HepG2 (cell line): Measurements from ENCODE around the gene ELP2. TPM values are rescaled to one million over a fixed set of nuclear protein-coding genes. Genes with fewer than 3 reads are reported as not detected.

Source experiments
- BCLAF1 ChIP-seq: fragments of 450-650 bp; IDR thresholded peaks from 2 replicates; pipeline ENCODE4 v1.6.1; 2017; ENCODE audit warnings: mild to moderate bottlenecking
- EP300 ChIP-seq, 3 experiments: sonication (generic) in 1 of 3; formaldehyde crosslinking in 1 of 3; IDR thresholded peaks; 2 replicates each; pipeline versions ENCODE4 v1.5.1 to v1.6.1; 2011 to 2020; ENCODE audit warnings: low read depth in 2 of 3, low read length in 2 of 3, borderline replicate concordance in 1 of 3, improper control_type of control experiment in 1 of 3, mild to moderate bottlenecking in 1 of 3, missing genetic modification reagents in 1 of 3, moderate library complexity in 1 of 3
- MXD4 ChIP-seq: IDR thresholded peaks from 2 replicates; pipeline ENCODE4 v1.6.1; 2016; ENCODE audit warnings: mild to moderate bottlenecking, missing biosample characterization, missing genetic modification reagents
- RFXAP ChIP-seq: sonication (generic); formaldehyde crosslinking; IDR thresholded peaks from 2 replicates; pipeline ENCODE4 v1.4.0; 2020; ENCODE audit warnings: missing genetic modification reagents, borderline replicate concordance
- TGIF2 ChIP-seq: IDR thresholded peaks from 2 replicates; pipeline ENCODE4 v1.6.1; 2016; ENCODE audit warnings: control low read depth, missing compliant biosample characterization
- ZBTB43 ChIP-seq: sonication (generic); formaldehyde crosslinking; conservative IDR thresholded peaks from 2 replicates; pipeline ENCODE4 v1.4.0; 2020; ENCODE audit warnings: missing genetic modification reagents
- ZGPAT ChIP-seq: IDR thresholded peaks from 2 replicates; pipeline ENCODE4 v1.6.1; 2016; ENCODE audit warnings: mild to moderate bottlenecking
- ZNF326 ChIP-seq: sonication (generic); formaldehyde crosslinking; IDR thresholded peaks from 2 replicates; pipeline ENCODE4 v1.4.0; 2020; ENCODE audit warnings: missing genetic modification reagents, borderline replicate concordance
- ZNF484 ChIP-seq: sonication (generic); formaldehyde crosslinking; IDR thresholded peaks from 2 replicates; pipeline ENCODE4 v1.5.1; 2020; ENCODE audit warnings: mild to moderate bottlenecking, low read depth, missing genetic modification reagents, borderline replicate concordance
- ZNF652 ChIP-seq: IDR thresholded peaks from 2 replicates; pipeline ENCODE4 v1.6.1; 2016; ENCODE audit warnings: low read depth, borderline replicate concordance
- ZNF713 ChIP-seq: sonication (generic); formaldehyde crosslinking; IDR thresholded peaks from 2 replicates; pipeline ENCODE4 v1.4.0; 2020; ENCODE audit warnings: mild to moderate bottlenecking, missing genetic modification reagents
- ZNF777 ChIP-seq: sonication (generic); formaldehyde crosslinking; IDR thresholded peaks from 2 replicates; pipeline ENCODE4 v1.4.0; 2020; ENCODE audit warnings: missing genetic modification reagents
- polyA plus RNA-seq, 8 experiments: library from polyadenylated mRNA; depleted of rRNA in 3 of 8; stranded (reverse) in 7 of 8; unstranded in 1 of 8; fragments of >200 nt; fragmentation: Illumina TruSeq in 4 of 8; extraction: Trizol in 4 of 8; gene quantifications; 2 replicates each; pipeline versions ENCODE4 v1.2.1 to v1.2.3, GENCODE V29; 2011 to 2016; ENCODE audit warnings: low read depth in 4 of 8, missing spikeins in 1 of 8, mixed read lengths in 1 of 8; ENCODE audit not compliant: insufficient read depth in 1 of 8
- total RNA-seq, 5 experiments: library from RNA; depleted of rRNA; stranded (reverse); fragments of >200 nt; fragmentation: Illumina TruSeq; extraction: Trizol; gene quantifications; 2 replicates each; pipeline ENCODE4 v1.2.3, GENCODE V29; 2016; ENCODE audit warnings: low read depth in 1 of 5
- TF ChIP-seq, protein P1 (sequence below): sonication (generic); formaldehyde crosslinking; IDR thresholded peaks from 2 replicates; pipeline ENCODE4 v1.4.0; 2020; ENCODE audit warnings: mild to moderate bottlenecking, missing genetic modification reagents
- TF ChIP-seq, protein P2 (sequence below), 2 experiments: sonication (generic) in 1 of 2; formaldehyde crosslinking in 1 of 2; IDR thresholded peaks; 2 replicates each; pipeline versions ENCODE4 v1.4.0 to v1.6.1; 2016 to 2020; ENCODE audit warnings: borderline replicate concordance in 1 of 2, low read depth in 1 of 2, mild to moderate bottlenecking in 1 of 2, missing genetic modification reagents in 1 of 2
- TF ChIP-seq, protein P3 (sequence below): sonication (generic); formaldehyde crosslinking; IDR thresholded peaks from 2 replicates; pipeline ENCODE4 v1.5.0; 2020; ENCODE audit warnings: mild to moderate bottlenecking, missing genetic modification reagents

The ELP2 gene
- total and polyA plus RNA-seq, 2 of the 13 experiments (the other 11 are each of a cell fraction or from before 2014, with no cell fraction given) = 98.7 to 100 TPM

DNA sequence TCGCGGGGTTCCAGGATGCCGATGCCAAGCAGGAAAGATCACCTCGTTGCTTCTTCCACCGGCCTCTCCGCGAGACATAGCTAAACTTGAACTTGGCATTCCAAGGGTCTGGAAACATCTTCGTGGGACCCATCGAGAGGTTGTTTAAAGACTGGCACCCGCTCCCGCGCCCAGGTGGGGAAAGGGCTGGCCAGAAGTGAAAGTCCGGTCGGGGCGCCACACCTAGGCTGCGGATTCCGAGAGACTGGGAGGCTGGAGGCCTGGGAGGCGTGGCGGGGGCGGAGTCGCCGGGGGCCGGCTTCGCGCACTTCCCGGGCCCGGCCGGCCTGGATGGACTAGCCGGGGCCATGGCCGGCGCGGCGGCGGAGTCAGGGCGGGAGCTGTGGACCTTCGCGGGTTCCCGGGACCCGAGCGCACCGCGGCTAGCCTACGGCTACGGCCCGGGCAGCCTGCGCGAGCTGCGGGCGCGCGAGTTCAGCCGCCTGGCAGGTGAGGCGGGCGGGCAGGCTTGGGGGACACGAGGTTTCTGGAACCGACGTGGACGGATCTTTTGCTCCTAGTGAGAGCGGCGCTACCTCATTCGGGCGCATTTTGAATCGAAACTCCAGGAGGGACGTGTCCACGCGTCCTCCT, 57.6 kb downstream of the ELP2 start, which contains the start of gene MOCOS (continued):
- TF ChIP-seq BCLAF1 = no peak
- TF ChIP-seq ZNF777 (CRISPR knock-in tag) = peak; percentile 86
- TF ChIP-seq, protein P1, sequence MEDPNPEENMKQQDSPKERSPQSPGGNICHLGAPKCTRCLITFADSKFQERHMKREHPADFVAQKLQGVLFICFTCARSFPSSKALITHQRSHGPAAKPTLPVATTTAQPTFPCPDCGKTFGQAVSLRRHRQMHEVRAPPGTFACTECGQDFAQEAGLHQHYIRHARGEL (CRISPR knock-in tag) = no peak
- TF ChIP-seq ZNF484 (CRISPR knock-in tag) = no peak
- TF ChIP-seq, protein P2, sequence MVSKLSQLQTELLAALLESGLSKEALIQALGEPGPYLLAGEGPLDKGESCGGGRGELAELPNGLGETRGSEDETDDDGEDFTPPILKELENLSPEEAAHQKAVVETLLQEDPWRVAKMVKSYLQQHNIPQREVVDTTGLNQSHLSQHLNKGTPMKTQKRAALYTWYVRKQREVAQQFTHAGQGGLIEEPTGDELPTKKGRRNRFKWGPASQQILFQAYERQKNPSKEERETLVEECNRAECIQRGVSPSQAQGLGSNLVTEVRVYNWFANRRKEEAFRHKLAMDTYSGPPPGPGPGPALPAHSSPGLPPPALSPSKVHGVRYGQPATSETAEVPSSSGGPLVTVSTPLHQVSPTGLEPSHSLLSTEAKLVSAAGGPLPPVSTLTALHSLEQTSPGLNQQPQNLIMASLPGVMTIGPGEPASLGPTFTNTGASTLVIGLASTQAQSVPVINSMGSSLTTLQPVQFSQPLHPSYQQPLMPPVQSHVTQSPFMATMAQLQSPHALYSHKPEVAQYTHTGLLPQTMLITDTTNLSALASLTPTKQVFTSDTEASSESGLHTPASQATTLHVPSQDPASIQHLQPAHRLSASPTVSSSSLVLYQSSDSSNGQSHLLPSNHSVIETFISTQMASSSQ (IDR thresholded peaks at IDR 0.05; ENCODE audit: low read depth) = no peak
- TF ChIP-seq, protein P2 (CRISPR knock-in tag; IDR thresholded peaks at IDR 0.05; ENCODE audit: borderline replicate concordance) = peak; percentile 37
- TF ChIP-seq ZNF652 = no peak
- TF ChIP-seq ZBTB43 (CRISPR knock-in tag) = no peak
- no peak for TF ChIP-seq ZNF326 (CRISPR knock-in tag)
- no peak for TF ChIP-seq MXD4 (CRISPR knock-in tag)
- no peak for TF ChIP-seq TGIF2 (CRISPR knock-in tag)
- TF ChIP-seq RFXAP (CRISPR knock-in tag) = no peak
- 0 out of 2 replicates have a peak, but pooled peaks have one; percentile 35 for TF ChIP-seq ZNF713
- TF ChIP-seq, protein P3, sequence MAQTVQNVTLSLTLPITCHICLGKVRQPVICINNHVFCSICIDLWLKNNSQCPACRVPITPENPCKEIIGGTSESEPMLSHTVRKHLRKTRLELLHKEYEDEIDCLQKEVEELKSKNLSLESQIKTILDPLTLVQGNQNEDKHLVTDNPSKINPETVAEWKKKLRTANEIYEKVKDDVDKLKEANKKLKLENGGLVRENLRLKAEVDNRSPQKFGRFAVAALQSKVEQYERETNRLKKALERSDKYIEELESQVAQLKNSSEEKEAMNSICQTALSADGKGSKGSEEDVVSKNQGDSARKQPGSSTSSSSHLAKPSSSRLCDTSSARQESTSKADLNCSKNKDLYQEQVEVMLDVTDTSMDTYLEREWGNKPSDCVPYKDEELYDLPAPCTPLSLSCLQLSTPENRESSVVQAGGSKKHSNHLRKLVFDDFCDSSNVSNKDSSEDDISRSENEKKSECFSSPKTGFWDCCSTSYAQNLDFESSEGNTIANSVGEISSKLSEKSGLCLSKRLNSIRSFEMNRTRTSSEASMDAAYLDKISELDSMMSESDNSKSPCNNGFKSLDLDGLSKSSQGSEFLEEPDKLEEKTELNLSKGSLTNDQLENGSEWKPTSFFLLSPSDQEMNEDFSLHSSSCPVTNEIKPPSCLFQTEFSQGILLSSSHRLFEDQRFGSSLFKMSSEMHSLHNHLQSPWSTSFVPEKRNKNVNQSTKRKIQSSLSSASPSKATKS = no peak
- TF ChIP-seq ZGPAT = peak; percentile 53
- peak in 1 of 2 experiments; percentile 17; a peak in 1 of 4 replicates for TF ChIP-seq EP300 (IDR thresholded peaks at IDR 0.05; ENCODE audit: low read depth in 2 of 2, low read length in 2 of 2)
- no peak for TF ChIP-seq EP300 (CRISPR knock-in tag; IDR thresholded peaks at IDR 0.05; ENCODE audit: borderline replicate concordance)
